Stimulated activated CD8-positive, alpha-beta memory T cell treated with anti-CD3 and anti-CD28 coated beads, Interleukin-4, amount 100 ng/mL, for 24 hours (primary cell): ENCODE data around the gene PGP.
"Not testable (repeated sequence)": the region's sequence is repeated elsewhere in the genome, so short reads cannot be mapped to it uniquely, and the experiment has no call there.

ENCODE experiments used
- DNase-seq: peaks from one replicate; pipeline ENCODE4 v3.0.0-alpha.2; 2020; ENCODE audit warnings: low read depth

Gene PGP

GRCh38 chr16:2214719-2214968 is at the start of gene PGP:
Gene PGP (minus strand): TSS chr16:2214840. CDS start chr16:2214777, 63 bp downstream.
- DNase-seq, result no peak

DNA sequence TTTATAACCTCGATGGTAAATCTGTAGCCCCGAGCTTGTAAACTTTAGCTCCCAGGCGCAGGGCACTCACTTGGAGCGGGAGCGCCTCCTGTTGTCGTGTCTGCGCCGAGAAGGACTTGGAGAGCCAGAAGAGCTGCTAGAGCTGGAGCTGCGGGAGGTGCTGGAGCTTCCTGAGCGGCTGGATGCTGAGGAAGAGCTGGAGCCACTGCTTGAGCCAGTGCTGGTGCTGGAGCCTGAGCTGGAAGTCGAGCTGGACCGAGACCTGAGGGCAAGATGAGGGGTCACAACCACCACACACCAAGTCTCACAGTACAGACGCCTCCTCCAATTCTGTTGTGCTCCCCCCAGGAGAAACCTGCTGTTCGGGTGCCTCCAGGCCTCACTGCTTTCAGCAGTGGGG is 48.4 kb upstream of the PGP start:
- DNase-seq, result not testable (repeated sequence)

GRCh38 chr16:2260250-2260649 is 45.6 kb upstream of the PGP start:
- no peak for DNase-seq

- DNase-seq, result not testable (repeated sequence)
Measured at GRCh38 chr16:2258530-2258929, 43.9 kb upstream of the PGP start.

GRCh38 chr16:2257726-2258125 is 43.1 kb upstream of the PGP start:
- no peak for DNase-seq

DNA sequence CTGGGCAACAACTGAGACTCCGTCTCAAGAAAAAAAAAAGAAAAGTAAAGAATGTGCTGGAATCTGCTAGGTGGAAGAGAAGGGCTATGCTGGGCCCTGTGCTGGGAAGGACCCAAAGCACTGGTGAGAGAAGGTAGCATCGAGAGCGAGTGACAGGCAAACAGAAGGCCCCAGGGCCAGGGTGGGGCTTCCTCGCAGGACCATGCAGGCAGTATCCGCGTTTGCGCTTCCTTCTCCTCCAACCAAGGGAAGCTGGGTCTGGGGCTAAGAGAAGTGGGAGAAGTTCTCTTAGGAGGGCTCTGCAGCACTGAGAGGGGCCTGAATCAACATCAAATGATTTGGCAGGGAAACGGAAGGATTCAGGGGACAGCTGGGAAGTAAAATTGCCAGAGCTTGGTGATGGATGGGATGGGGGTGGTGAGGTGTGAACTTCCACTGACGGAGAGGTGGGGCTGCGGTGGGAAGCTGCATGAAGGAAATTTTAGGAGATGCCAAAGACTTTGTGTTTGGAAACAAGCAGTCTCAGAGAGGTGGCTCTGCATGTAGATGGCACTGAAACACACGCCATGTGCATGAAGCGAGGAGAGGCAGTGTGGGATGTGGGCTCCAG is 42.0 kb upstream of the PGP start:
- no peak for DNase-seq

- DNase-seq, result no peak
Measured at GRCh38 chr16:2253293-2253692, 38.7 kb upstream of the PGP start.

GRCh38 chr16:2252806-2253148 is 38.1 kb upstream of the PGP start:
- DNase-seq, result no peak

- DNase-seq, result peak; percentile 79
Measured at GRCh38 chr16:2251296-2252111, 36.9 kb upstream of the PGP start, which contains the start of gene ECI1. Gene ECI1 (minus strand): TSS chr16:2251587. CDS start chr16:2251566, 21 bp downstream.

DNA sequence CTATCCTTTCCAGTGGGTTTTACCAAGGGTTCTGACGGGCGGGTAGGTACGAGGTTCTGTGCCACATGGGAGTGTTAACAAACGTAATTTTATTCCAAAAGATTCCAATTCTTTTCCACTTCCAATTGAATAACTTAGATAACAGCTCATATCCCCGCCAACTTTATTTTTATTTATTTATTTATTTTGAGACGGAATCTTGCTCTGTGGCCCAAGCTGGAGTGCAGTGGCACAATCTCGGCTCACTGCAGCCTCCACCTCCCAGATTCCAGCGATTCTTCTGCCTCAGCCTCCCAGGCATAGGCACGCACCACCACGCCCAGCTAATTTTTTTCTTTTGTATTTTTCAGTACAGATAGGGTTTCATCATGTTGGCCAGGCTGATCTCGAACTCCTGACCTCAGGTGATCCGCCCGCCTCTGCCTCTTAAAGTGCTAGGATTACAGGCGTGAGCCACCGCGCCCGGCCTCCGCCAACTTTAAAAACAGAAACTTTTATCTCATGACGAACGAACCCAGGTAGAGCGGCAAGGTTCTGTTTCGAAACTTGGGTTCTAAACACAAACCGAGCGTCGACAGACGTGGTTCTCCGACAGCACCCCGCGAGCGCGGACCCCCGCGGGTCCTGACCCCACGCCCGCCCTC is 36.1 kb upstream of the PGP start:
- peak; percentile 22 for DNase-seq

GRCh38 chr16:2246301-2246885 is 31.8 kb upstream of the PGP start:
- no peak for DNase-seq

GRCh38 chr16:2244926-2245795 is 30.5 kb upstream of the PGP start:
- DNase-seq, result no peak

- DNase-seq, result no peak
Measured at GRCh38 chr16:2244301-2244700, 29.7 kb upstream of the PGP start.

DNA sequence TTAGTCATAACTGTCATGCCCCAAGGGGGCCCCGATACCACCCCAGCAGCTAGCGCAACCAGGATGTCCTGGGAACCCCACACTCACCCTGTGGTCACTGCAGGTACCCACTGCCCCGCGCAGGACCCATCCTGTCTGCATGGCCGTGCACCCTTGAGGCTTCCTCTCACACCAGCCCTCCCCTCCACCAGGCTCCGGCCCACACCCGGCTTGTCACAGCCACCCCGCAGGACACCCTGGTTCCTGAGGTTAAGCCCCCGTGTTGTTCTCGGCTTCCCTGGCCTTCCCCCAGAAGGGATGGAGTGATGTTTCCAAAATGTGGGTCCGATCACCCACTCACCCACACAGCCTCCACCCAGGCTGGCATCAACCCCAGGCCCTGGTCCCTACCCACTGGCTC is 29.1 kb upstream of the PGP start:
- DNase-seq, result no peak

- DNase-seq, result no peak
Measured at GRCh38 chr16:2243031-2243528, 28.4 kb upstream of the PGP start.

GRCh38 chr16:2242598-2242997 is 28.0 kb upstream of the PGP start:
- DNase-seq, result no peak

GRCh38 chr16:2240331-2240730 is 25.7 kb upstream of the PGP start:
- DNase-seq, result not testable (repeated sequence)

DNA sequence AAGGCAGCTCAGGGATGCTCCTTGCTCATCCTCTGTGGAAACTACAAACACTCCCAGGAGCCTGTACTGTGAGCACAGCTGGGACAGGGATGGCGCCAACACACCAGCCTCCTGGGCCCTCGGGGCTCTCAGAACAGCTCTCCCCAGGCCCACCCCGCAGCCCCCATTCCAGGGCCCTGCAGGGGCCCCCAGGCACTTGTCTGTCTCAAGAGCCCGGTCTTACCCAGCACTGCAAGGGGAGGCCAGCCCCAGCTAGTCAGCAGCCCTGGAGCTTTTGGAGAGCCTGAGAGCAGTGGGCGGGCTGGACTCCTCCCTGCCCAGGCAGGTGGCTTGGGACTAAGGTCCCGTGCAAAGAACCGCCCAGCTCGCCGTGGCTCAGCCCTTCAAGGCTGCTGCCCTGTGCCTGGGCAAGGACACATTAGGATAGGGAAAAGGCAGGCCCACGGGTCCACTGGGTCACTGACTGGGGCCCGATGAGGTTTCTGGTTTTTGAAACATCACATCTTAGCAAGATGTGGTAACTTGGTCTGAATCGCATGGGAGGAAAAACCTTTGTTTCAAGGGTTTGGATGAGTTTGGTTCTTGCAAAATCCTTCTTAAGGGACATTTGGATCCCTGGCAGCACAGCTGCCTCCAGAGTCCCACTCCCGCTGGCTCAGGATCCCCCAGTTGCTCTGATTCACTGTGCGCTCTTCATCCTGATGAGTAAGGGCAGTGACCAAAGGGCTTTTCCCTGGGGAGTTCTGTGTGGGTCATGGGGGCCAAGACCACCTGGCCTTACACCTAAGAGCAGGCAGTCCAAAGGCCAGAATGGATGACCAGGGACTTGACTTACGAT is 24.4 kb upstream of the PGP start:
- no peak for DNase-seq

DNA sequence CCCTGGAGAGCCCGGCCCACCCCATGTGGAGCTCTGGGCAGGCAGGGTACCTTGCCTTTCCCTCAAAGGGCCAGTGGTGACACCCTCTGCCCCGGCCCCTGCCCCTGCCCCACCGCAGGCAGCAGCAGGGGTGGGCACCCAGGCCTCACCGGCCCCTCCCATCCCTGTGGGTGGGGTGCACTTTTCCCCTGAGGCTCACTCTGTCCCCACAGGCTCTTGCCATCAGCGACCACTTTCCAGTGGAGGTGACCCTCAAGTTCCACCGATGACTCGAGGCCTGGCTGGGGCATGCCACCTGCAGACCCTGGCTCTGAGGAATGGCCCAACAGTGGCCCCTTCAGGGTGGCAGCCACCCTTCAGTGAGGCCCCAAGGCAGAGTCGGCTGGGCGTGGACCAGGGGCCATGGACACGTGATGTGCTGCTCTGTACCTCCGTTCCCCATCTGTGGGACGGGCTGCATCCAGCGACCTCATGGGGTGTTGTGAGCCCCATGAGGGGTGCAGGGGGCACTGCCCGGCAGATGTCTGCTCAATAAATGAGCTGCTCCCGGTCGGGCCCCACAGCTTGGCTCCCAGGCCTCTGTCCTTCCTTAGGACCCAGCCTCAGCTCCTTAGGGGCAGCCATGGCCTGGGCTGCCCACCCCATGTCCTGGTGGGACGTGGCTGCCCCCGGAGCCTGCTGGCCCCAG is 23.7 kb upstream of the PGP start:
- no peak for DNase-seq

- no peak for DNase-seq
Measured at GRCh38 chr16:2237493-2238149, 23.0 kb upstream of the PGP start.
